Endothelial cell of umbilical vein (primary cell): Measurements from ENCODE around the gene DPYD. TPM values are rescaled to one million over a fixed set of nuclear protein-coding genes. Genes with fewer than 3 reads are reported as not detected.

Experiments used
- BruUV-seq: library from RNA; stranded (reverse); fragments of 400-500 nt; replicated peaks from 2 replicates; lab custom pipeline; 2021; lab: Mats Ljungman, UMichigan
- CTCF ChIA-PET: fragments of 300-600, 350-600 bp; sonication (Branson Sonifier 250); formaldehyde crosslinking; loops from one replicate; lab custom pipeline; 2021; ENCODE audit warnings: antibody characterized with exemption, inconsistent platforms; lab: Charles Lee
- POLR2A ChIA-PET: fragments of 300-600, 350-600 bp; sonication (Branson Sonifier 250); formaldehyde crosslinking; loops from one replicate; lab custom pipeline; 2021; ENCODE audit warnings: antibody characterized with exemption, inconsistent platforms; lab: Charles Lee
- DNase-seq: peaks from one replicate; pipeline ENCODE4 v3.0.0-alpha.2; 2011; ENCODE audit warnings: low read depth, low spot score
- FAIRE-seq: peaks from 2 replicates; lab custom pipeline; 2011; peaks lifted over from hg19 to GRCh38; lab: Jason Lieb, UNC
- H2AFZ ChIP-seq: 2 replicates; pipeline ENCODE4 v1.6.0; 2012; ENCODE audit warnings: low read depth, low read length, control low read depth, inconsistent platforms
- H3K27ac ChIP-seq: 2 replicates; pipeline ENCODE4 v1.5.1; 2011; ENCODE audit warnings: low read depth, mild to moderate bottlenecking, control low read depth, low read length, moderate library complexity; ENCODE audit not compliant: insufficient read depth
- H3K27me3 ChIP-seq, 2 experiments: 2 replicates each; pipeline versions ENCODE4 v1.6.0 to v1.6.1; 2011; ENCODE audit warnings: low read length in 2 of 2, mixed read lengths in 1 of 2; ENCODE audit not compliant: control insufficient read depth in 2 of 2, insufficient read depth in 2 of 2
- H3K36me3 ChIP-seq, 2 experiments: 2 replicates in 1 of 2; 3 replicates in 1 of 2; pipeline ENCODE4 v1.5.1; 2011; ENCODE audit warnings: low read length in 2 of 2, mild to moderate bottlenecking in 1 of 2, moderate library complexity in 1 of 2; ENCODE audit not compliant: control insufficient read depth in 2 of 2, insufficient read depth in 2 of 2; ENCODE audit errors: extremely low read depth in 1 of 2
- H3K4me1 ChIP-seq: 3 replicates; pipeline ENCODE4 v1.5.1; 2011; ENCODE audit warnings: mild to moderate bottlenecking, low read length; ENCODE audit not compliant: control insufficient read depth, insufficient read depth; ENCODE audit errors: extremely low read depth
- H3K4me2 ChIP-seq: 2 replicates; pipeline ENCODE4 v1.6.1; 2011; ENCODE audit warnings: low read length, control low read depth, mixed read lengths; ENCODE audit not compliant: insufficient read depth
- H3K4me3 ChIP-seq, 3 experiments: fragments of 200-600 bp in 1 of 3; sonication (generic), shearing (Covaris generic) in 1 of 3; replicated peaks in 1 of 3; 2 replicates each; pipeline ENCODE4 v1.5.1; 2011 to 2016; ENCODE audit warnings: control low read depth in 3 of 3, low read length in 3 of 3, mild to moderate bottlenecking in 2 of 3, inconsistent platforms in 1 of 3, low read depth in 1 of 3, moderate library complexity in 1 of 3; ENCODE audit not compliant: insufficient read depth in 1 of 3
- H3K79me2 ChIP-seq: 2 replicates; pipeline ENCODE4 v1.6.0; 2012; ENCODE audit warnings: low read length, inconsistent platforms; ENCODE audit not compliant: control insufficient read depth, insufficient read depth
- H3K9ac ChIP-seq: replicated peaks from 2 replicates; pipeline ENCODE3; 2011; ENCODE audit warnings: low read length, control low read depth; ENCODE audit not compliant: insufficient read depth; ENCODE audit errors: extremely low read depth
- H3K9me1 ChIP-seq: replicated peaks from 3 replicates; pipeline ENCODE4 v1.6.0; 2011; ENCODE audit warnings: mild to moderate bottlenecking, low read length; ENCODE audit not compliant: control insufficient read depth, insufficient read depth; ENCODE audit errors: extremely low read depth
- H3K9me3 ChIP-seq: replicated peaks from 2 replicates; pipeline ENCODE4 v1.5.1; 2012; ENCODE audit warnings: low read length, inconsistent platforms; ENCODE audit not compliant: control insufficient read depth, insufficient read depth
- H4K20me1 ChIP-seq: replicated peaks from 2 replicates; pipeline ENCODE3; 2011; ENCODE audit warnings: mild to moderate bottlenecking, low read length; ENCODE audit not compliant: control insufficient read depth, insufficient read depth; ENCODE audit errors: extremely low read depth
- CTCF ChIP-seq, 2 donors: IDR thresholded peaks; 1 replicate in 1 of 2; 2 replicates in 1 of 2; pipeline ENCODE4 v1.5.1; 2011; ENCODE audit warnings: low read length in 2 of 2, mild to moderate bottlenecking in 2 of 2, moderate library complexity in 2 of 2, control low read depth in 1 of 2, inconsistent platforms in 1 of 2, low read depth in 1 of 2; ENCODE audit not compliant: insufficient read depth in 1 of 2; ENCODE audit errors: extremely low read depth in 1 of 2
- EZH2 ChIP-seq: IDR thresholded peaks from 2 replicates; pipeline ENCODE4 v1.6.1; 2012; ENCODE audit warnings: borderline replicate concordance, low read depth, mild to moderate bottlenecking, moderate library complexity, low read length, inconsistent platforms; ENCODE audit not compliant: severe bottlenecking
- FOS ChIP-seq: IDR thresholded peaks from 2 replicates; pipeline ENCODE4 v1.6.1; 2011; ENCODE audit warnings: mild to moderate bottlenecking, low read length, moderate library complexity, borderline replicate concordance; ENCODE audit not compliant: insufficient read depth
- GATA2 ChIP-seq: IDR thresholded peaks from 2 replicates; pipeline ENCODE4 v1.7.0; 2011; ENCODE audit warnings: low read depth, mild to moderate bottlenecking, moderate library complexity, mixed read lengths, low read length; ENCODE audit not compliant: insufficient read length, insufficient read depth
- JUN ChIP-seq: IDR thresholded peaks from 2 replicates; pipeline ENCODE4 v1.6.1; 2011; ENCODE audit warnings: borderline replicate concordance, low read depth; ENCODE audit not compliant: insufficient read length, insufficient read depth
- MAX ChIP-seq: IDR thresholded peaks from 2 replicates; pipeline ENCODE4 v1.6.1; 2011; ENCODE audit not compliant: insufficient read depth, insufficient read length
- MYC ChIP-seq: IDR thresholded peaks from one replicate; pipeline ENCODE4 v1.6.1; 2011; ENCODE audit warnings: mild to moderate bottlenecking, low read depth, low read length
- POLR2A ChIP-seq: IDR thresholded peaks from 2 replicates; pipeline ENCODE4 v1.6.1; 2012; ENCODE audit warnings: low read depth, mild to moderate bottlenecking, control low read depth, low read length
- POLR2AphosphoS5 ChIP-seq: IDR thresholded peaks from 2 replicates; pipeline ENCODE4 v1.6.1; 2012; ENCODE audit warnings: low read depth, mild to moderate bottlenecking, control low read depth, low read length, moderate library complexity; ENCODE audit not compliant: insufficient read depth
- dilution Hi-C: fragments of 300-500 bp; cut with MboI; formaldehyde crosslinking; loops from one replicate; pipeline ENCODE4 v1.15.0; 2019; ENCODE audit warnings: low sequenced_read_pairs; ENCODE audit not compliant: extremely low pct_ligation_motif_present
- intact Hi-C: fragments of 100-400 bp; cut with micrococcal nuclease; formaldehyde crosslinking; loops from one replicate; pipeline ENCODE4 v1.10.0; 2022
- polyA plus RNA-seq, 4 experiments: library from polyadenylated mRNA; depleted of rRNA in 3 of 4; stranded (reverse) in 3 of 4; unstranded in 1 of 4; fragments of >200 nt; gene quantifications; 2 replicates each; pipeline versions ENCODE4 v1.2.1 to v1.2.3, GENCODE V29; 2011 to 2012; ENCODE audit warnings: missing spikeins in 1 of 4
- total RNA-seq: library from RNA; stranded (reverse); gene quantifications from 2 replicates; pipeline ENCODE4 v1.2.3, GENCODE V29; 2021

Gene DPYD
- total and polyA plus RNA-seq, 2 donors (not counting 3 experiments of a cell fraction or from before 2014, with no cell fraction given) = 4.6 to 15.1 TPM

- intact Hi-C loops = no loop called here
- ChIA-PET CTCF (interaction anchor here (1.4 to 3.0 kb wide), 2 partner anchors 11 to 24 kb away, joined by 3 to 10 read pairs; no protein-coding TSS in a partner anchor), POLR2A (no interaction called here)
Measured at GRCh38 chr1:97417661-97418060, 503.2 kb downstream of the DPYD start.

More at GRCh38 chr1:97417661-97418060, 503.2 kb downstream of the DPYD start:
- H3K4me1 ChIP-seq = no peaks in the 10 kb centered on the region
- dilution Hi-C loops = no loop called here
- no peaks in the 10 kb centered on the region for H3K36me3 ChIP-seq
- H3K9ac ChIP-seq = no peak overlapping the region
- no peaks in the 10 kb centered on the region for H3K9me1 ChIP-seq
- no peak overlapping the region for H3K27ac ChIP-seq
- no peaks in the 10 kb centered on the region for H3K9me3 ChIP-seq
- no peaks in the 10 kb centered on the region for H4K20me1 ChIP-seq
- no peak for TF ChIP-seq MAX
- no peak for TF ChIP-seq MYC
- no peak for TF ChIP-seq FOS
- no peak for TF ChIP-seq POLR2A
- TF ChIP-seq CTCF (IDR thresholded peaks at IDR 0.05; ENCODE audit: extremely low read depth in 1 of 2, insufficient read depth in 1 of 2, low read depth in 1 of 2, low read length in 2 of 2) = no peak
- no peak for TF ChIP-seq EZH2
- TF ChIP-seq GATA2 = no peak
- TF ChIP-seq JUN = no peak
- no peak for TF ChIP-seq POLR2AphosphoS5
- no TSS peak for BruUV-seq
- no peak for FAIRE-seq
- H2AFZ ChIP-seq = no peak overlapping the region
- no peaks in the 10 kb centered on the region for H3K27me3 ChIP-seq
- H3K79me2 ChIP-seq = no peaks in the 10 kb centered on the region
- no peak overlapping the region for H3K4me3 ChIP-seq
- DNase-seq = no peak
- H3K4me2 ChIP-seq = no peak overlapping the region
